ENCODE measurements around the gene FBXL19. TPM values are rescaled to one million over a fixed set of nuclear protein-coding genes. Genes with fewer than 3 reads are reported as not detected.

Gene FBXL19
- total and polyA plus RNA-seq, 8 donors = 11.2 to 26.8 (median 19.5) TPM

- ATAC-seq (no peak), DNase-seq (no peak)
- Histone ChIP-seq H3K36me3 (peaks cover 0 to 76% of the 10 kb centered on the region in 2 donors), H3K27ac (no peak overlapping the region), H3K4me1 (peaks cover 5 to 16% of the 10 kb centered on the region in 2 donors), H3K9me3 (no peaks in the 10 kb centered on the region), H3K27me3 (no peaks in the 10 kb centered on the region), H3K4me3 (no peak overlapping the region)
- intact Hi-C loops (cut with DNase I) = loop anchor here in 1 of 2 donors (10.0 kb wide), 2 partner anchors 451 to 881 kb away; no protein-coding TSS in a partner anchor
- TF ChIP-seq, protein P1, sequence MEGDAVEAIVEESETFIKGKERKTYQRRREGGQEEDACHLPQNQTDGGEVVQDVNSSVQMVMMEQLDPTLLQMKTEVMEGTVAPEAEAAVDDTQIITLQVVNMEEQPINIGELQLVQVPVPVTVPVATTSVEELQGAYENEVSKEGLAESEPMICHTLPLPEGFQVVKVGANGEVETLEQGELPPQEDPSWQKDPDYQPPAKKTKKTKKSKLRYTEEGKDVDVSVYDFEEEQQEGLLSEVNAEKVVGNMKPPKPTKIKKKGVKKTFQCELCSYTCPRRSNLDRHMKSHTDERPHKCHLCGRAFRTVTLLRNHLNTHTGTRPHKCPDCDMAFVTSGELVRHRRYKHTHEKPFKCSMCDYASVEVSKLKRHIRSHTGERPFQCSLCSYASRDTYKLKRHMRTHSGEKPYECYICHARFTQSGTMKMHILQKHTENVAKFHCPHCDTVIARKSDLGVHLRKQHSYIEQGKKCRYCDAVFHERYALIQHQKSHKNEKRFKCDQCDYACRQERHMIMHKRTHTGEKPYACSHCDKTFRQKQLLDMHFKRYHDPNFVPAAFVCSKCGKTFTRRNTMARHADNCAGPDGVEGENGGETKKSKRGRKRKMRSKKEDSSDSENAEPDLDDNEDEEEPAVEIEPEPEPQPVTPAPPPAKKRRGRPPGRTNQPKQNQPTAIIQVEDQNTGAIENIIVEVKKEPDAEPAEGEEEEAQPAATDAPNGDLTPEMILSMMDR (IDR thresholded peaks at IDR 0.05) = no peak
These were observed 60.7 kb downstream of the FBXL19 start for GRCh38 chr16:30983898-30984610.

DNA sequence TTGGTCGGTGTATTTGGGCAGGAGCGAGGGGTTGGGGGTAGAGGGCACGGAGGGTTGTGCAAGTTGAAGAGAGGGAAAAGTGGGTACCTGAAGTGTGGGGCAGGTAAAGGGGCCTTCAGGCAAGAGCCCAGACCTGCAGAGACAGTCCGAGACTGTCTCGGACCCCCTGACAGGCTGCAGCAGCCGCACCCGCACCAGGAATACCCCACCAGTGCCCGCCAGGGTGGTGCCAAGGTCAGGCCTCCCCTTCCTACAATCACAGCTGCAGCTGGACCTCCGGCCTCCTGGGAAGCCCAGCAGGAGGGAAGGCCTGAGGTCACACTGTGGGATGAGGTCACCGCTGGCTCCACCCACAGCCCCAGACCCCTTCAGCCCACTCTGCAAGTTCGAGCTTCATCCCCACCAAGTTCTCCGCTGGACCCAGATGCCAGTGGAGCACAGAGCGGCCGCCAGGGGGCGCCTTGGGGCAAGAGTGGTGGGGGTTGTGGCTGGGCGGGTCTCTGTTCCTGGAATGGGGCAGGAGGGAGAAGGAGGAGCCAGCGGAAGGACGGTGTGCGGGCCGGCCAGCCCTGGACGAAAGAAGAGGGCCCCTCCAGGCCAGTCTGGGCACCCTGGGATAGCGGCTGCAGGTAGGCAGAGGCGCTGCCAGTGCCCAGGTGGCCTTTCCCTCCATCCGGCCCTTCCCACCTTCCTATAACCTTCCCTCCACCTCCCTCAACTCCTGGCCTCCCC, 61.5 kb downstream of the FBXL19 start, which contains the start of gene HSD3B7:
Gene HSD3B7, plus strand, starts transcription at position 539 of the 732 bp plus-strand sequence. CDS start 452 bp downstream, outside the sequence.
- TF ChIP-seq, protein P1 (IDR thresholded peaks at IDR 0.05) = peak; percentile 91 to 97
- intact Hi-C loops (cut with DNase I) = loop anchor here in 1 of 2 donors (10.0 kb wide), 2 partner anchors 450 to 880 kb away; no protein-coding TSS in a partner anchor
- Histone ChIP-seq H3K9me3 (no peaks in the 10 kb centered on the region), H3K4me3 (peak within 1 kb of the TSS; percentile 35 to 46), H3K27me3 (no peaks in the 10 kb centered on the region), H3K36me3 (peaks cover 0 to 68% of the 10 kb centered on the region in 2 donors), H3K4me1 (peaks cover 5 to 16% of the 10 kb centered on the region in 2 donors), H3K27ac (no peak within 1 kb of the TSS)
- peak; percentile 98 for ATAC-seq
- DNase-seq = peak; percentile 66 to 99 (median 86)

DNA sequence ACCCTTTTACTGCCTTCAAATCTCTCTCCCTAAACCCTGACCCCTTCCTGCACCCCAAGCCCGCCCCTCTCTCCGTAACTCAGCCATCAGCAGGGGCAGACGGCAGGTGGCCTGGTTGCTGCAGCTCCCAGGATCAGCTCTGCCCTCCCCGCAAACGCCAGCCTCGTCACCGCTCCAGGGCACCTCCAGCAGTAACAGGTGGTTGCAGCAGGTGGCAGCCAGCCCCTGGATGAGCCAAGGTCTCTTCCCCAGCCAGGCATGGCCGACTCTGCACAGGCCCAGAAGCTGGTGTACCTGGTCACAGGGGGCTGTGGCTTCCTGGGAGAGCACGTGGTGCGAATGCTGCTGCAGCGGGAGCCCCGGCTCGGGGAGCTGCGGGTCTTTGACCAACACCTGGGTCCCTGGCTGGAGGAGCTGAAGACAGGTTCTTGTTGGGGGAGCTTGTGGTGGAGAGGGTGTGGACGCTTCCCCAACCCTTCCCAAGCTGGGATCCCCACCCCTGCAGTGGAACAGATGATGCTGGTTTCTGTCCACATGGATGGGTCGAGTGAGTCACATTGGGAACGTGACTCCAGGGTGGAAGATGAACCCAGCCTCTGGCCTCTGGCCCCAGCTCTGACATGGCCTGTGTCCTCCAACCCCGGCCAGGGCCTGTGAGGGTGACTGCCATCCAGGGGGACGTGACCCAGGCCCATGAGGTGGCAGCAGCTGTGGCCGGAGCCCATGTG, 62.2 kb downstream of the FBXL19 start:
- TF ChIP-seq, protein P1 (IDR thresholded peaks at IDR 0.05) = no peak
- H3K4me3 ChIP-seq = peak overlapping the region; percentile 35 to 46
- ATAC-seq (peak; percentile 86), DNase-seq (peak in 3 of 4 donors; percentile 15 to 68 (median 65))
- H3K27ac ChIP-seq = no peak overlapping the region
- peaks cover 5 to 16% of the 10 kb centered on the region in 2 donors for H3K4me1 ChIP-seq
- no peaks in the 10 kb centered on the region for H3K27me3 ChIP-seq
- no peaks in the 10 kb centered on the region for H3K9me3 ChIP-seq
- peaks cover 0 to 61% of the 10 kb centered on the region in 2 donors for H3K36me3 ChIP-seq
- intact Hi-C loops (cut with DNase I) = loop anchor here in 1 of 2 donors (10.0 kb wide), 2 partner anchors 449 to 879 kb away; no protein-coding TSS in a partner anchor

DNA sequence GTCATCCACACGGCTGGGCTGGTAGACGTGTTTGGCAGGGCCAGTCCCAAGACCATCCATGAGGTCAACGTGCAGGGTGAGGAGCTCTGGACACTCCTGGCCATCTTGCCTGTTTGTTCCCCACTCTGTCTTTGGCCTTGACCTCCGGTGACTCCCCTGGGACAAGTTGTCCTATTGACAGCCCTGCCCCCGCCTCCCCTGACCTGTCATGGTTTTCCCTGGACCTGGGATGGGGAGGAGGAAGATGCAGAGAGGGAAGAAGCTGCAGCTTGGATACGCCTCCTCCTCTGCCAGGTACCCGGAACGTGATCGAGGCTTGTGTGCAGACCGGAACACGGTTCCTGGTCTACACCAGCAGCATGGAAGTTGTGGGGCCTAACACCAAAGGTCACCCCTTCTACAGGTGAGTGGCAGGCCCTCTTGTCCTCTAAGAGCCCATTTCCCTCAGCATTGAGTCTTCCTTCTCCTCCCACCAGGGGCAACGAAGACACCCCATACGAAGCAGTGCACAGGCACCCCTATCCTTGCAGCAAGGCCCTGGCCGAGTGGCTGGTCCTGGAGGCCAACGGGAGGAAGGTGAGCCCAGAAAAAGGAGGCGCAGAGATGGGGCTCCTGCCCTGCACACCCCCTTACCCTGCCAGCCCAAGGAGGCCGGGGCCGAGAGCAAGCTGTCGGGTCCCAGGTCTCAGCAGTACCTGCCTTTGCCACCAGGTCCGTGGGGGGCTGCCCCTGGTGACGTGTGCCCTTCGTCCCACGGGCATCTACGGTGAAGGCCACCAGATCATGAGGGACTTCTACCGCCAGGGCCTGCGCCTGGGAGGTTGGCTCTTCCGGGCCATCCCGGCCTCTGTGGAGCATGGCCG, 63.0 kb downstream of the FBXL19 start:
- no peaks in the 10 kb centered on the region for H3K9me3 ChIP-seq
- ATAC-seq (no peak), DNase-seq (no peak)
- TF ChIP-seq, protein P1 (IDR thresholded peaks at IDR 0.05) = no peak
- intact Hi-C loops (cut with DNase I) = loop anchor here in 1 of 2 donors (10.0 kb wide), 2 partner anchors 448 to 878 kb away; no protein-coding TSS in a partner anchor
- peaks cover 0 to 53% of the 10 kb centered on the region in 2 donors for H3K36me3 ChIP-seq
- no peak overlapping the region for H3K4me3 ChIP-seq
- H3K27me3 ChIP-seq = peaks cover 0 to 6% of the 10 kb centered on the region in 2 donors
- H3K27ac ChIP-seq = no peak overlapping the region
- H3K4me1 ChIP-seq = peaks cover 5 to 16% of the 10 kb centered on the region in 2 donors

All from left lung (tissue), 10 donors.